HepG2 (cell line): ENCODE measurements around the gene PFDN5. TPM values are rescaled to one million over a fixed set of nuclear protein-coding genes. Genes with fewer than 3 reads are reported as not detected.

Experiments used
- ATAC-seq: fragments of 200-7000 bp; cut with Tn5 transposase; 3 replicates; pipeline ENCODE4 v1.9.1; 2020; ENCODE audit warnings: mild to moderate bottlenecking, moderate library complexity
- BruUV-seq: library from RNA; stranded (reverse); fragments of 400-500 nt; replicated peaks from 2 replicates; lab custom pipeline; 2021; lab: Mats Ljungman, UMichigan
- CTCF ChIA-PET: fragments of 300-600 bp; formaldehyde crosslinking; extraction: SDS; loops from one replicate; lab custom pipeline; 2021; ENCODE audit warnings: low total read pairs, inconsistent platforms, low intra/inter-chr PET ratio; lab: Yijun Ruan, JAX
- POLR2A ChIA-PET: fragments of 350-600 bp; sonication (Branson Sonifier 250); formaldehyde crosslinking; loops from one replicate; lab custom pipeline; 2020; ENCODE audit warnings: antibody characterized with exemption, inconsistent platforms; lab: Yijun Ruan, JAX
- DNase-seq: peaks from one replicate; pipeline ENCODE4 v3.0.0-alpha.2; 2015; ENCODE audit warnings: low spot score
- FAIRE-seq: peaks from 3 replicates; lab custom pipeline; 2011; peaks lifted over from hg19 to GRCh38; lab: Jason Lieb, UNC
- H2AFZ ChIP-seq: one replicate; pipeline ENCODE4 v1.6.1; 2011; ENCODE audit warnings: low read length, inconsistent platforms
- H3K27ac ChIP-seq: fragments of 300-600 bp; 3 replicates; pipeline ENCODE4 v1.8.0; 2011; ENCODE audit warnings: mixed run types, mild to moderate bottlenecking, mixed read lengths, low read length, inconsistent platforms; ENCODE audit not compliant: insufficient read depth; ENCODE audit errors: extremely low read length
- H3K27me3 ChIP-seq, 2 experiments: fragments of 200-600 bp in 1 of 2; 2 replicates in 1 of 2; 3 replicates in 1 of 2; pipeline versions ENCODE4 v1.6.0 to v1.8.0; 2011; ENCODE audit warnings: low read length in 2 of 2, mild to moderate bottlenecking in 2 of 2, moderate library complexity in 2 of 2, inconsistent platforms in 1 of 2; ENCODE audit not compliant: insufficient read depth in 2 of 2, control insufficient read depth in 1 of 2
- H3K36me3 ChIP-seq, 2 experiments: fragments of 200-600 bp in 1 of 2; replicated peaks in 1 of 2; 2 replicates in 1 of 2; 3 replicates in 1 of 2; pipeline versions ENCODE4 v1.5.1 to v1.8.0; 2011; ENCODE audit warnings: low read length in 2 of 2, inconsistent platforms in 1 of 2; ENCODE audit not compliant: insufficient read depth in 2 of 2, control insufficient read depth in 1 of 2
- H3K4me1 ChIP-seq: 2 replicates; pipeline ENCODE4 v1.5.1; 2012; ENCODE audit warnings: low read length, inconsistent platforms; ENCODE audit not compliant: insufficient read depth
- H3K4me2 ChIP-seq: 2 replicates; pipeline ENCODE4 v1.6.0; 2011; ENCODE audit warnings: low read depth, low read length, inconsistent platforms
- H3K4me3 ChIP-seq, 3 experiments: fragments of 200-600 bp in 1 of 3; sonication (generic), shearing (Covaris generic) in 1 of 3; replicated peaks in 1 of 3; 2 replicates each; pipeline ENCODE4 v1.5.1; 2011 to 2016; ENCODE audit warnings: low read length in 3 of 3, inconsistent platforms in 2 of 3, low read depth in 2 of 3, mild to moderate bottlenecking in 2 of 3, control low read depth in 1 of 3, mixed read lengths in 1 of 3; ENCODE audit not compliant: insufficient read depth in 1 of 3
- H3K79me2 ChIP-seq: one replicate; pipeline ENCODE4 v1.6.1; 2011; ENCODE audit warnings: low read length, inconsistent platforms; ENCODE audit not compliant: insufficient read depth
- H3K9ac ChIP-seq: 2 replicates; pipeline ENCODE4 v1.6.0; 2011; ENCODE audit warnings: mild to moderate bottlenecking, low read depth, low read length, inconsistent platforms; ENCODE audit not compliant: insufficient read depth
- H3K9me3 ChIP-seq: 2 replicates; pipeline ENCODE4 v1.5.1; 2012; ENCODE audit warnings: mild to moderate bottlenecking, low read length
- H4K20me1 ChIP-seq: 2 replicates; pipeline ENCODE4 v1.6.0; 2011; ENCODE audit warnings: inconsistent platforms, mild to moderate bottlenecking, low read length, moderate library complexity; ENCODE audit not compliant: insufficient read depth
- CBX2 ChIP-seq, 2 experiments: fragments of 200-600 bp in 1 of 2; sonication (generic); formaldehyde crosslinking in 1 of 2; IDR thresholded peaks; 2 replicates each; pipeline versions ENCODE4 v1.7.0 to v1.8.1; 2018 to 2022; ENCODE audit warnings: low read depth in 2 of 2, low read length in 1 of 2, mild to moderate bottlenecking in 1 of 2, missing genetic modification reagents in 1 of 2
- CEBPB ChIP-seq: IDR thresholded peaks from 2 replicates; pipeline ENCODE4 v1.6.1; 2011; ENCODE audit warnings: low read depth, low read length, improper control_type of control experiment, borderline replicate concordance
- DNMT1 ChIP-seq: sonication (generic); formaldehyde crosslinking; IDR thresholded peaks from 2 replicates; pipeline ENCODE4 v1.5.1; 2020; ENCODE audit warnings: mild to moderate bottlenecking, missing genetic modification reagents
- MBNL3 ChIP-seq: fragments of 250-450 bp; sonication (Bioruptor Pico); conservative IDR thresholded peaks from 2 replicates; pipeline ENCODE4 v1.8.0; 2022; ENCODE audit warnings: mild to moderate bottlenecking, inconsistent platforms
- MTA1 ChIP-seq: sonication (generic); formaldehyde crosslinking; IDR thresholded peaks from 2 replicates; pipeline ENCODE4 v1.4.0; 2020; ENCODE audit warnings: missing genetic modification reagents, mild to moderate bottlenecking, borderline replicate concordance
- ZNF713 ChIP-seq: sonication (generic); formaldehyde crosslinking; IDR thresholded peaks from 2 replicates; pipeline ENCODE4 v1.4.0; 2020; ENCODE audit warnings: mild to moderate bottlenecking, missing genetic modification reagents
- ZNF878 ChIP-seq: sonication (generic); formaldehyde crosslinking; IDR thresholded peaks from 2 replicates; pipeline ENCODE4 v1.8.1; 2023; ENCODE audit warnings: mild to moderate bottlenecking, missing genetic modification reagents, moderate library complexity
- WGBS: methylation state at CpG from one replicate; pipeline ENCODE4 v1.1.6; 2017; ENCODE audit warnings: low lambda C conversion rate; 5-methylcytosine and 5-hydroxymethylcytosine counted together
- in situ Hi-C: cut with HindIII; loops from 2 replicates; pipeline ENCODE4 v1.10.0; 2017; ENCODE audit warnings: low pct_unique_long_range_greater_than_20kb; ENCODE audit not compliant: extremely low pct_ligation_motif_present
- intact Hi-C: fragments of 100-400 bp; cut with micrococcal nuclease; formaldehyde crosslinking; loops from one replicate; pipeline ENCODE4 v1.10.0; 2022; ENCODE audit not compliant: unreplicated experiment
- polyA plus RNA-seq, 8 experiments: library from polyadenylated mRNA; depleted of rRNA in 3 of 8; stranded (reverse) in 7 of 8; unstranded in 1 of 8; fragments of >200 nt; fragmentation: Illumina TruSeq in 4 of 8; extraction: Trizol in 4 of 8; gene quantifications; 2 replicates each; pipeline versions ENCODE4 v1.2.1 to v1.2.3, GENCODE V29; 2011 to 2016; ENCODE audit warnings: low read depth in 4 of 8, missing spikeins in 1 of 8, mixed read lengths in 1 of 8; ENCODE audit not compliant: insufficient read depth in 1 of 8
- total RNA-seq, 5 experiments: library from RNA; depleted of rRNA; stranded (reverse); fragments of >200 nt; fragmentation: Illumina TruSeq; extraction: Trizol; gene quantifications; 2 replicates each; pipeline ENCODE4 v1.2.3, GENCODE V29; 2016; ENCODE audit warnings: low read depth in 1 of 5
- TF ChIP-seq, protein P1 (sequence below): IDR thresholded peaks from 2 replicates; pipeline ENCODE4 v1.6.1; 2016; ENCODE audit warnings: low read depth, control low read depth

The PFDN5 gene
- total and polyA plus RNA-seq, 2 of the 13 experiments (the other 11 are each of a cell fraction or from before 2014, with no cell fraction given) = 449 to 462 TPM

DNA sequence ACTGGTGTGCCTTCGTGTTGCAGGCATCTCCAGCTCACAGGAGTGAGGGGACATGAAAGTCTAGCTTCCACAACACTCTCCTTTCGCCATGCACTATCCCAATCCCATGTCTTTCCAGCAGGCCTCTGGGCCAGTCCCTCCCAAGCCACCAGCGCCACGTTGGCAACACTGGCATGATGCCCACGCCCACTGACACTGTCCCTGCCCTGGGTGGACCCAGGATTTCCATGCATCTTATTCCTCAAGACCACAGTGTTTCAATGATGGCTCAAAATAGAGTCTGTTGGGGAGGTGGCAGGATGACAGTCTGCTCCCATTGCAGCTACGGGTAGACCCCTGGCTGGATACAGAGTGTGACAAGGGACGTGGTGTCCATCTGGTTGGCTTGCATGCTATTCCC lies 38.5 kb downstream of the PFDN5 start:
- Histone ChIP-seq H3K9ac (no peak overlapping the region), H3K27me3 (peaks cover 14 to 80% of the 10 kb centered on the region in 2 experiments), H3K4me2 (no peak overlapping the region), H3K27ac (no peak overlapping the region), H3K4me1 (no peaks in the 10 kb centered on the region), H2AFZ (no peak overlapping the region), H3K79me2 (no peaks in the 10 kb centered on the region), H3K4me3 (no peak overlapping the region), H3K9me3 (no peaks in the 10 kb centered on the region), H3K36me3 (no peaks in the 10 kb centered on the region), H4K20me1 (no peaks in the 10 kb centered on the region)
- no peak for DNase-seq
- CTCF ChIA-PET = no interaction called here
- no peak for TF ChIP-seq CEBPB
- TF ChIP-seq, protein P1, sequence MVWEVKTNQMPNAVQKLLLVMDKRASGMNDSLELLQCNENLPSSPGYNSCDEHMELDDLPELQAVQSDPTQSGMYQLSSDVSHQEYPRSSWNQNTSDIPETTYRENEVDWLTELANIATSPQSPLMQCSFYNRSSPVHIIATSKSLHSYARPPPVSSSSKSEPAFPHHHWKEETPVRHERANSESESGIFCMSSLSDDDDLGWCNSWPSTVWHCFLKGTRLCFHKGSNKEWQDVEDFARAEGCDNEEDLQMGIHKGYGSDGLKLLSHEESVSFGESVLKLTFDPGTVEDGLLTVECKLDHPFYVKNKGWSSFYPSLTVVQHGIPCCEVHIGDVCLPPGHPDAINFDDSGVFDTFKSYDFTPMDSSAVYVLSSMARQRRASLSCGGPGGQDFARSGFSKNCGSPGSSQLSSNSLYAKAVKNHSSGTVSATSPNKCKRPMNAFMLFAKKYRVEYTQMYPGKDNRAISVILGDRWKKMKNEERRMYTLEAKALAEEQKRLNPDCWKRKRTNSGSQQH (CRISPR knock-in tag) = no peak
- no peak for TF ChIP-seq CBX2 (IDR thresholded peaks at IDR 0.05; ENCODE audit: low read depth, low read length)
- TF ChIP-seq CBX2 (CRISPR knock-in tag; IDR thresholded peaks at IDR 0.05; ENCODE audit: low read depth) = no peak
- TF ChIP-seq ZNF713 (CRISPR knock-in tag) = no peak
- no peak for TF ChIP-seq DNMT1 (CRISPR knock-in tag)
- no peak for TF ChIP-seq ZNF878 (CRISPR knock-in tag)
- TF ChIP-seq MBNL3 (CRISPR knock-in tag) = no peak
- TF ChIP-seq MTA1 (CRISPR knock-in tag) = no peak
- intact Hi-C loops = no loop called here
- in situ Hi-C loops = no loop called here
- POLR2A ChIA-PET = interaction anchor here (2.2 kb wide), 1 partner anchor 12 kb away, joined by 12 read pairs; the partner anchor contains the start of gene AAAS
- 0% methylated on average over 6 of the region's 7 CpGs for WGBS
- no peak for FAIRE-seq
- no peak for ATAC-seq
- BruUV-seq = no TSS peak
